IMR-90 (cell line): ENCODE results near the gene CPEB2. TPM values are rescaled to one million over a fixed set of nuclear protein-coding genes. Genes with fewer than 3 reads are reported as not detected.

Source experiments
- ATAC-seq: fragments of 200-7000 bp; cut with Tn5 transposase; 2 replicates; pipeline ENCODE4 v1.9.1; 2020; ENCODE audit warnings: low read depth, mild to moderate bottlenecking, moderate library complexity
- BruUV-seq: library from RNA; stranded (reverse); fragments of 400-500 nt; replicated peaks from 2 replicates; lab custom pipeline; 2021; lab: Mats Ljungman, UMichigan
- CTCF ChIA-PET: fragments of 300-600 bp; formaldehyde crosslinking; extraction: SDS; loops from one replicate; lab custom pipeline; 2021; ENCODE audit warnings: antibody characterized with exemption; lab: Yijun Ruan, JAX
- POLR2A ChIA-PET: fragments of 300-600 bp; sonication (Branson Sonifier 250); formaldehyde crosslinking; loops from one replicate; lab custom pipeline; 2022; ENCODE audit warnings: antibody characterized with exemption; ENCODE audit not compliant: unreplicated experiment; lab: Charles Lee
- DNase-seq: peaks from one replicate; pipeline ENCODE4 v3.0.0; 2013
- H2AFZ ChIP-seq: replicated peaks from 2 replicates; pipeline ENCODE3; 2013; ENCODE audit warnings: low read length, mild to moderate bottlenecking; ENCODE audit not compliant: poor library complexity
- H2AK5ac ChIP-seq: 2 replicates; pipeline ENCODE4 v1.6.1; 2013; ENCODE audit warnings: low read depth, low read length, inconsistent platforms
- H2AK9ac ChIP-seq: replicated peaks from 2 replicates; pipeline ENCODE3; 2013; ENCODE audit warnings: mild to moderate bottlenecking, low read depth, low read length, moderate library complexity; ENCODE audit not compliant: poor library complexity
- H2BK120ac ChIP-seq: 2 replicates; pipeline ENCODE4 v1.6.1; 2013; ENCODE audit warnings: low read depth, low read length, inconsistent platforms
- H2BK15ac ChIP-seq: 3 replicates; pipeline ENCODE4 v1.6.1; 2013; ENCODE audit warnings: low read depth, low read length, inconsistent platforms
- H2BK20ac ChIP-seq: 2 replicates; pipeline ENCODE4 v1.6.1; 2013; ENCODE audit warnings: low read depth, mild to moderate bottlenecking, inconsistent platforms, low read length, moderate library complexity
- H2BK5ac ChIP-seq: 2 replicates; pipeline ENCODE4 v1.6.1; 2013; ENCODE audit warnings: mild to moderate bottlenecking, low read depth, low read length, inconsistent platforms; ENCODE audit not compliant: poor library complexity, severe bottlenecking
- H3K14ac ChIP-seq: replicated peaks from 2 replicates; pipeline ENCODE4 v1.6.1; 2013; ENCODE audit warnings: low read depth, low read length, inconsistent platforms
- H3K18ac ChIP-seq: 2 replicates; pipeline ENCODE4 v1.6.1; 2013; ENCODE audit warnings: low read depth, low read length, control low read depth
- H3K23ac ChIP-seq: 2 replicates; pipeline ENCODE4 v1.6.1; 2013; ENCODE audit warnings: low read depth, low read length, inconsistent platforms
- H3K27ac ChIP-seq: 2 replicates; pipeline ENCODE4 v1.5.1; 2013; ENCODE audit warnings: mild to moderate bottlenecking, control low read depth, low read length; ENCODE audit not compliant: insufficient read depth
- H3K27me3 ChIP-seq: 2 replicates; pipeline ENCODE4 v1.6.1; 2013; ENCODE audit warnings: low read length; ENCODE audit not compliant: control insufficient read depth, insufficient read depth
- H3K36me3 ChIP-seq: 2 replicates; pipeline ENCODE4 v1.6.1; 2013; ENCODE audit warnings: low read length, mixed read lengths; ENCODE audit not compliant: control insufficient read depth, insufficient read depth
- H3K4ac ChIP-seq: 2 replicates; pipeline ENCODE4 v1.6.1; 2013; ENCODE audit warnings: low read depth, low read length, inconsistent platforms
- H3K4me1 ChIP-seq: 2 replicates; pipeline ENCODE4 v1.6.1; 2013; ENCODE audit warnings: low read length, mixed read lengths; ENCODE audit not compliant: control insufficient read depth, insufficient read depth
- H3K4me2 ChIP-seq: 2 replicates; pipeline ENCODE4 v1.6.1; 2013; ENCODE audit warnings: low read depth, mild to moderate bottlenecking, control low read depth, low read length, moderate library complexity
- H3K4me3 ChIP-seq: 2 replicates; pipeline ENCODE4 v1.5.1; 2013; ENCODE audit warnings: low read depth, mild to moderate bottlenecking, control low read depth, low read length, moderate library complexity; ENCODE audit not compliant: insufficient read depth
- H3K56ac ChIP-seq: 2 replicates; pipeline ENCODE4 v1.6.1; 2013; ENCODE audit warnings: low read length, inconsistent platforms; ENCODE audit not compliant: insufficient read depth; ENCODE audit errors: extremely low read depth
- H3K79me1 ChIP-seq, 2 experiments: 2 replicates each; pipeline ENCODE4 v1.6.1; 2013; ENCODE audit warnings: low read length in 2 of 2, inconsistent platforms in 1 of 2, low read depth in 1 of 2
- H3K9ac ChIP-seq: 2 replicates; pipeline ENCODE4 v1.6.1; 2013; ENCODE audit warnings: low read depth, low read length, control low read depth
- H3K9me1 ChIP-seq: 2 replicates; pipeline ENCODE4 v1.6.1; 2013; ENCODE audit warnings: low read length, inconsistent platforms; ENCODE audit not compliant: insufficient read depth
- H3K9me3 ChIP-seq: 2 replicates; pipeline ENCODE4 v1.6.1; 2013; ENCODE audit warnings: low read length; ENCODE audit not compliant: control insufficient read depth, insufficient read depth
- H4K20me1 ChIP-seq: 2 replicates; pipeline ENCODE4 v1.6.1; 2013; ENCODE audit warnings: low read length, inconsistent platforms; ENCODE audit not compliant: insufficient read depth
- H4K5ac ChIP-seq: 2 replicates; pipeline ENCODE4 v1.6.1; 2013; ENCODE audit warnings: mild to moderate bottlenecking, low read depth, low read length, control low read depth
- H4K8ac ChIP-seq, 2 experiments: 2 replicates each; pipeline ENCODE4 v1.6.1; 2013; ENCODE audit warnings: low read depth in 2 of 2, low read length in 2 of 2, control low read depth in 1 of 2, inconsistent platforms in 1 of 2
- H4K91ac ChIP-seq: 2 replicates; pipeline ENCODE4 v1.6.1; 2013; ENCODE audit warnings: low read depth, low read length, inconsistent platforms; ENCODE audit not compliant: insufficient read depth
- FOS ChIP-seq: fragments of 150-350 bp; IDR thresholded peaks from 2 replicates; pipeline ENCODE4 v1.6.1; 2016; ENCODE audit warnings: low read depth, low read length
- MAFK ChIP-seq: IDR thresholded peaks from 2 replicates; pipeline ENCODE4 v1.6.1; 2012; ENCODE audit warnings: low read depth, low read length, improper control_type of control experiment
- MXI1 ChIP-seq: IDR thresholded peaks from 2 replicates; pipeline ENCODE4 v1.6.1; 2012; ENCODE audit warnings: low read depth, mild to moderate bottlenecking, low read length, moderate library complexity, borderline replicate concordance
- POLR2A ChIP-seq: IDR thresholded peaks from 2 replicates; pipeline ENCODE4 v1.6.1; 2012; ENCODE audit warnings: mild to moderate bottlenecking, low read depth, low read length
- RCOR1 ChIP-seq: IDR thresholded peaks from 2 replicates; pipeline ENCODE4 v1.6.1; 2012; ENCODE audit warnings: mild to moderate bottlenecking, low read length, improper control_type of control experiment; ENCODE audit not compliant: insufficient replicate concordance
- SMC3 ChIP-seq: fragments of 150-350 bp; IDR thresholded peaks from 2 replicates; pipeline ENCODE4 v1.6.1; 2016; ENCODE audit warnings: low read depth, mild to moderate bottlenecking, antibody characterized with exemption, low read length, moderate library complexity
- WGBS, 2 experiments: methylation state at CpG; one replicate each; pipeline versions ENCODE4 v1.1.5 to v1.1.7; 2013; ENCODE audit warnings: missing lambda C conversion rate in 2 of 2; ENCODE audit not compliant: insufficient read length in 1 of 2; ENCODE audit errors: extremely low coverage in 2 of 2; 5-methylcytosine and 5-hydroxymethylcytosine counted together
- dilution Hi-C: fragments of 300-500 bp; cut with HindIII; formaldehyde crosslinking; loops from one replicate; pipeline ENCODE4 v1.14.3; 2018; ENCODE audit warnings: low sequenced_read_pairs; ENCODE audit not compliant: unreplicated experiment
- in situ Hi-C: fragments of 300-500 bp; cut with MboI; formaldehyde crosslinking; loops from 3 replicates; pipeline ENCODE4 v1.14.3; 2019; ENCODE audit warnings: low sequenced_read_pairs, inconsistent platforms, mixed read lengths
- intact Hi-C: fragments of 100-400 bp; cut with micrococcal nuclease; formaldehyde crosslinking; loops from 2 replicates; pipeline ENCODE4 v1.10.0; 2022
- polyA plus RNA-seq, 3 experiments: library from polyadenylated mRNA; depleted of rRNA; stranded (reverse); fragments of >200 nt; gene quantifications; 2 replicates each; pipeline ENCODE4 v1.2.3, GENCODE V29; 2012; ENCODE audit warnings: low replicate concordance in 1 of 3
- total RNA-seq: library from RNA; depleted of rRNA; stranded (reverse); fragments of >200 nt; gene quantifications from 2 replicates; pipeline ENCODE4 v1.2.3, GENCODE V29; 2012
- TF ChIP-seq, protein P1 (sequence below): fragments of 150-350 bp; IDR thresholded peaks from 2 replicates; pipeline ENCODE4 v1.6.1; 2017; ENCODE audit warnings: mild to moderate bottlenecking, antibody characterized with exemption, low read length, low read depth

Gene CPEB2
- total and polyA plus RNA-seq, 2 of the 4 experiments (the other 2 are of a cell fraction), result 10.6 to 12.0 TPM

DNA sequence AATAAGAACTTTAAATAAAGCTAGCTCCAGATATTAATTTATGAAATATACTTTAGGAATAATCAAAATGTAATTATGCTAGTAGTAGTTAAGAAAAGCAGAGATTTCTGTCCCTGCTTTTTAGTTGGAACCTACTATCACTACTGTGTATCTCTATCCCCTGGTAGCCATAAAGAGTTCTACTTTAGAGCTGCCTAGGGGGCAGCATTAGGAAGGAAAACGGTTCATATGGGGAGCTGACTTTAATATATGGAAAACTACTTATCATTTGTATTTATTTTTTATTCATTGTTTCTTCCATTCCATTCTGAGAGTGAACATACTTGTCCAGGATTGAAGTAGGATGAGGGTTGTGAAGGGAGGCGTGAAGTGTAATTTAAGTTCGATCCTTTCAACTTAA is 40.9 kb downstream of the CPEB2 start:
- H3K4me1 ChIP-seq, result no peaks in the 10 kb centered on the region; the same call in 1 of the 2 replicates
- no peak overlapping the region for H3K56ac ChIP-seq
- H3K9me3 ChIP-seq, result no peaks in the 10 kb centered on the region
- H4K5ac ChIP-seq, result no peak overlapping the region
- no peak overlapping the region for H4K8ac ChIP-seq
- in situ Hi-C loops (no loop called here), dilution Hi-C loops (no loop called here), intact Hi-C loops (no loop called here)
- H3K9me1 ChIP-seq, result no peaks in the 10 kb centered on the region
- H3K36me3 ChIP-seq, result peaks cover 5% of the 10 kb centered on the region; the same call in 1 of the 2 replicates
- no CpG with 5 or more reads among the region's 3 CpGs for WGBS, 2 experiments
- H3K27ac ChIP-seq, result no peak overlapping the region
- no peak overlapping the region for H3K18ac ChIP-seq
- H3K27me3 ChIP-seq, result no peaks in the 10 kb centered on the region
- no peak for ATAC-seq
- no peak for DNase-seq
- no peak overlapping the region for H2BK20ac ChIP-seq
- H2BK5ac ChIP-seq, result no peak overlapping the region
- H4K91ac ChIP-seq, result no peak overlapping the region
- no peak overlapping the region for H2BK15ac ChIP-seq
- no peaks in the 10 kb centered on the region for H4K20me1 ChIP-seq
- no peak overlapping the region for H3K4ac ChIP-seq
- TF ChIP-seq SMC3 (no peak), FOS (no peak), RCOR1 (no peak), MXI1 (no peak), POLR2A (no peak), MAFK (no peak)
- TF ChIP-seq, protein P1, sequence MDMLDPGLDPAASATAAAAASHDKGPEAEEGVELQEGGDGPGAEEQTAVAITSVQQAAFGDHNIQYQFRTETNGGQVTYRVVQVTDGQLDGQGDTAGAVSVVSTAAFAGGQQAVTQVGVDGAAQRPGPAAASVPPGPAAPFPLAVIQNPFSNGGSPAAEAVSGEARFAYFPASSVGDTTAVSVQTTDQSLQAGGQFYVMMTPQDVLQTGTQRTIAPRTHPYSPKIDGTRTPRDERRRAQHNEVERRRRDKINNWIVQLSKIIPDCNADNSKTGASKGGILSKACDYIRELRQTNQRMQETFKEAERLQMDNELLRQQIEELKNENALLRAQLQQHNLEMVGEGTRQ, result no peak
- H2BK120ac ChIP-seq, result no peak overlapping the region
- no peak overlapping the region for H3K4me3 ChIP-seq
- H3K23ac ChIP-seq, result no peak overlapping the region
- peaks cover 3 to 12% of the 10 kb centered on the region in 2 experiments; a peak in 2 of 4 replicates for H3K79me1 ChIP-seq
- ChIA-PET CTCF (no interaction called here), POLR2A (no interaction called here)
- no peak overlapping the region for H3K9ac ChIP-seq
- H3K14ac ChIP-seq, result no peak overlapping the region
- H2AFZ ChIP-seq, result no peak overlapping the region
- no TSS peak for BruUV-seq
- H3K4me2 ChIP-seq, result no peak overlapping the region
- H2AK9ac ChIP-seq, result no peak overlapping the region
- no peak overlapping the region for H2AK5ac ChIP-seq
